ENCODE measurements around the gene NDUFAF5.

- TF ChIP-seq CTCF (IDR thresholded peaks at IDR 0.05; ENCODE audit: low read depth, low read length) (no peak), POLR2A (IDR thresholded peaks at IDR 0.05; ENCODE audit: extremely low read depth, insufficient read length) (no peak)
Measured at GRCh38 chr20:13839421-13840092, 54.7 kb downstream of the NDUFAF5 start.

Data from NB4 (cell line).